HG03097 (cell line): ENCODE data around the gene PIEZO1.

ENCODE experiments used
- ATAC-seq: cut with Tn5 transposase; IDR thresholded peaks from one replicate; pipeline ENCODE4 v1.9.1; 2021; ENCODE audit not compliant: unreplicated experiment, low FRiP score

Gene PIEZO1

GRCh38 chr16:88738151-88739084 is 46.6 kb downstream of the PIEZO1 start:
- ATAC-seq = no peak

- no peak for ATAC-seq
Observed at GRCh38 chr16:88737298-88738150, 47.5 kb downstream of the PIEZO1 start.

GRCh38 chr16:88736496-88736895 is 48.5 kb downstream of the PIEZO1 start:
- no peak for ATAC-seq

DNA sequence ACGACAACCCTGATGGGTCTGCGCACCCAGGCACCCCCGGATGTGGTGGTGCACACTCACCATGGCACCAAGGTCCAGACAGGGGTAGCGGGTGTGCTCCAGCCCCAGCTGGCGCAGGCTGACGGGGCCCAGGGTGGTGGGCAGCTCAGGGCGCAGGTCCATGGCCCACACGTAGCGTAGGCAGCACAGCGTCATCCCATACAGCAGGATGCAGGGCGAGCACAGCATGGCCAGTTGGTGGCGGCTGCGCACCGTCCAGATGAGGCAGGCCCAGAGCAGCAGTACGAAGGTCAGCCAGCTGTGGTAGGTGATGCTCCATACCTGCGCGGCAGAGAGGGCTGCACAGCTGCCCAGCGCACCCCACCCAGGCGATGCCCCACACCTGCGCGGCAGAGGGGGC is 48.9 kb downstream of the PIEZO1 start:
- no peak for ATAC-seq

DNA sequence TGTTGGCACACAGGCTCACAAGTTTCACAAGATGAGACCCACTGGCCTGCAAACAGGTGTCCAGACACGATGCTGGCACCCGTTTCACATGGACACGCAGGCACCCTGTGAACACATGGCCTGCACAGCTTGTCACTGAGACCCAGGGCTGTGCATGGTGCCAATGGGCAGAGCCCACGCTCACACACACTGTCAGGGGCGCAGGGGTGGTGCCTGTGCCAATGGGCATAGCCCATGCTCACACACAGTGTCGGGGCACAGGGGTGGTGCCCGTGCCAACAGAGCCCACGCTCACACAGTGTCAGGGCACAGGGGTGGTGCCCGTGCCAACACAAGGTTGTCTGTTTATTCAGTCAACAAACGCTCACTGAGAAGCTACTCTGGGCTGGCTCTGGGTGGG is 49.4 kb downstream of the PIEZO1 start:
- no peak for ATAC-seq

DNA sequence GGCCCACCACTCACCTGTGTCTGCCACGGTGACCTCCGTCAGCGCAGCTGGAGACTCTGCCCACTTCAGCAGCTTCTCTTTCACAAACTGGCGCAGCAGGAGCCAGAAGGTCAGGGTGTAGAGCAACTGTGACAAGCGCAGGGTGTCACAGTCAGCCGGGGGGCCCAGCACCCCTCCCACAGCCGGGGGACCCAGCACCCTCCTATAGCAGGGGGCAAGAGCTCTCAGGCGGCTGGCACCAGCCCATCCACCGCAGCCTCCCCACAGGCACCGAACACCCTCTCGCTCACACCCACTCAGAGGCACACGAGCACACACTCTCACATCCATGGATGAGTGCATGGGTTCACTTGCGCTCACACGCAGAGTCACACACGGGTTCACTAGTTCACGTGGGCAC is 49.9 kb downstream of the PIEZO1 start:
- ATAC-seq = no peak

DNA sequence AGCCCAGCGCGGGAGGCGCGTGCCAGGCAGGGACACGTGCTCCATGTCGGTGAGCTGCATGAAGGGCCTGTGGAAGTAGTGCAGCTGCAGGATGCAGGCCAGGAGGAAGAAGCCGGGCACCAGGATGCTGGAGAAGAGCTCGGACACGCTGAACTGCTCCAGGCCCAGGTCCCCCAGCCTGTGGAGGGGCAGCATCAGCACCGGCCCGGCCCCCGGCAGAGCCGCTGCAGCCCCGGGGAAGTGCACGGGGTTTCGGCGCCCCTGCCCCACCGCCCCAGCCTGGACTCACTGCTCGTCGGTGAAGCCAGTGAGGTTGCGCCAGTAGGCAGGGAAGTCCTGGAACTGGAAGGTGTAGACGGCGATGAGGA is 50.7 kb downstream of the PIEZO1 start:
- no peak for ATAC-seq

DNA sequence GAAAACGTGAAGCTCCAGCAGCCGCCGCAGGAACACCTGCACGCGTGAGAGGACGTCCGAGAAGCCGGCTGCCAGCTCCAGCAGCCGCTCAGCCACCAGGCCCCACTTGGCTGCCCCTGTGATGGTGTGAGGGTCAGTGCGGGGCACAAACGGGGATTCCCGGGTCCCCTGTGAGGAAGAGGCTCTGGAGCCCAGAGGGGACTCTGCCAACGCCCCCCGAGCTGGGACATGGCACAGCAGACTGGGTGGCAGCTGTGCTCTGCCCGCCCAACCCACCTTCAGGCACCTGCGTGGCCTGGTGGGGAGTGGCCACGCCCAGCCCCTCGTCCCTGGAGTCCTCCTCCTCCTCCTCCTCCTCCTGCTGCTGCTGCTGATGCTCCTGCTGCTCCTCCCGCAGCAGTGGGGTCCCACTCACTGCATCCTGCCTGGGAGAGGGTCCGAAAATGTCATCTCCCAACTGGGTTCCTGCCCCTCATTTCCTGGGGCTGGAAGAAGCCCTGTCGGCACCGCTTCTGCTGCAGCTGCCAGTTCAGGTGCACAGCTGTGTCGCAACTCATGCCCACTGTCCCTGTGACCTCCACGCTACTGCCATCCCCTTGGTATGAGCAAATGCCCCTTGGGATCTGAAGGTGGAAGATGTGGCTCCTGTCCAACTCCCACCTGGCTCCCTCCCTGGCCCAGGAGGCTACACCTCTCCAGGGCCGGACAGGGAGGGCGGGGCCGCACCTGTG is 51.2 kb downstream of the PIEZO1 start:
- no peak for ATAC-seq

GRCh38 chr16:88732961-88733294 is 52.1 kb downstream of the PIEZO1 start:
- ATAC-seq = no peak

DNA sequence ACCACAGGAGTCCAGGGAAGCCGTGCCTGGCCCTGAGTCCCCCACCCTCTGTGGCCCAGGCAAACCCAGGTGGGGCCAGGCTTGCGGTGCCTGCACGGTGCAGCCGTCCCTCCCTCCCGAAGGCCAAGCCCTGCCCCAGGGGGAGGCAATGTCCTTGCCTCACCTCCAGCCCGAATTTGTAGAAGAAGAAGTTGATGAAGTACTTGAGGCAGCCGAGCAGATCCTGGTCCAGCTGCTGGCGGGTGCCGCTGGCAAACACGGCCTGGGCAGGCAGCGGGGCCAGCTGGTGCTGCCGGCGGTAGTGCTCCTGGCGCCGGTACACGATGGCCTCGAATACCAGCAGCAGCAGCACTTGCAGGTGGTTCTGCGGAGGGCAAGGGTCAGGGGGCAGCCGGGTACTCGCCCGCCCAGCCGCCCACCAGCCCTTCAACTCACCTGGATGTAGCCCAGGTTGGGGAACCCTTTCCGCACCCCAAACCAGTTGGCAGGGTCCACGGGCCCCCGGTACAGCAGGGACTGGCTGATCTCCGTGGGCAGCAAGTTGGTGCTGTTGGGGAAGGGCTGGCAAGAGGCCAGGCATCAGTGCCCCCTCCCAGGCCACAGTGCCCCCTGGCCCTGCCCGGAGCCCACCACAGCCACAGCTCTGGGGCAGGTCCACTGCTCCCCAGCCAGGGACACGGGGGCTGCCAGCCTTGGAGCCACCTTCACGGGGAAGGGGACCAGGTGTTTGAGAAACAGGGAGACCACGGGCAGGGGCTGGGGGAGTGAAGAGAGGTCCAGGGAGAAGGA is 52.7 kb downstream of the PIEZO1 start:
- ATAC-seq = no peak

GRCh38 chr16:88731699-88732098 is 53.3 kb downstream of the PIEZO1 start:
- no peak for ATAC-seq

GRCh38 chr16:88730632-88731607 is 54.1 kb downstream of the PIEZO1 start:
- no peak for ATAC-seq

GRCh38 chr16:88727871-88728270 is 57.1 kb downstream of the PIEZO1 start:
- ATAC-seq = no peak

DNA sequence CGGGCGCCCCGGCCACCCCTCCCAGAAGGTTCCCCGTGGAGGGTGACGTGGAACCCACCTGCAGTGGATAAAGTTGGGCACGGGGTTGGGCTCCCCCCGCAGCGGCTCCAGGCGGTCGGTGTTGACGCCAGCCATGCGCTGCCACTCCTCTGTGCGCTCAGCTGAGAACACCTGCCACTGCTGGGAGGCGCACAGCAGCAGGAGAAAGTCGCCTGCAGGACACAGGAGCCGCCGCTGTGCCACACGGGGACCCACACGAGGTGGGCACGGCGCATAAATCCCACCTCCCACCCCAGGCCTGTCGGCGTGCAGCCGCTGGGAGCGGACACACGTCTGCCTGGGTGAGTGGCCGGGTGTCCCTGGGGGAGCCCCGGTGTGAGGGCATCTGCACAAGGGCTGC is 58.0 kb downstream of the PIEZO1 start:
- ATAC-seq = no peak

GRCh38 chr16:88726408-88726749 is 58.6 kb downstream of the PIEZO1 start:
- no peak for ATAC-seq

- ATAC-seq = no peak
Observed at GRCh38 chr16:88725609-88726407, 59.2 kb downstream of the PIEZO1 start.

- ATAC-seq = no peak
Observed at GRCh38 chr16:88724855-88725555, 60.0 kb downstream of the PIEZO1 start.

- ATAC-seq = no peak
Observed at GRCh38 chr16:88723911-88724310, 61.1 kb downstream of the PIEZO1 start.
